IMR-90 (cell line): Measurements from ENCODE around the gene ABCA7. TPM values are rescaled to one million over a fixed set of nuclear protein-coding genes. Genes with fewer than 3 reads are reported as not detected.

Experiments
- ATAC-seq: fragments of 200-7000 bp; cut with Tn5 transposase; 2 replicates; pipeline ENCODE4 v1.9.1; 2020; ENCODE audit warnings: low read depth, mild to moderate bottlenecking, moderate library complexity
- BruUV-seq: library from RNA; stranded (reverse); fragments of 400-500 nt; replicated peaks from 2 replicates; lab custom pipeline; 2021; lab: Mats Ljungman, UMichigan
- CTCF ChIA-PET: fragments of 300-600 bp; formaldehyde crosslinking; extraction: SDS; loops from one replicate; lab custom pipeline; 2021; ENCODE audit warnings: antibody characterized with exemption; lab: Yijun Ruan, JAX
- POLR2A ChIA-PET: fragments of 300-600 bp; sonication (Branson Sonifier 250); formaldehyde crosslinking; loops from one replicate; lab custom pipeline; 2022; ENCODE audit warnings: antibody characterized with exemption; ENCODE audit not compliant: unreplicated experiment; lab: Charles Lee
- DNase-seq: peaks from one replicate; pipeline ENCODE4 v3.0.0; 2013
- H2AFZ ChIP-seq: replicated peaks from 2 replicates; pipeline ENCODE3; 2013; ENCODE audit warnings: low read length, mild to moderate bottlenecking; ENCODE audit not compliant: poor library complexity
- H2AK5ac ChIP-seq: 2 replicates; pipeline ENCODE4 v1.6.1; 2013; ENCODE audit warnings: low read depth, low read length, inconsistent platforms
- H2AK9ac ChIP-seq: replicated peaks from 2 replicates; pipeline ENCODE3; 2013; ENCODE audit warnings: mild to moderate bottlenecking, low read depth, low read length, moderate library complexity; ENCODE audit not compliant: poor library complexity
- H2BK120ac ChIP-seq: 2 replicates; pipeline ENCODE4 v1.6.1; 2013; ENCODE audit warnings: low read depth, low read length, inconsistent platforms
- H2BK15ac ChIP-seq: 3 replicates; pipeline ENCODE4 v1.6.1; 2013; ENCODE audit warnings: low read depth, low read length, inconsistent platforms
- H2BK20ac ChIP-seq: 2 replicates; pipeline ENCODE4 v1.6.1; 2013; ENCODE audit warnings: low read depth, mild to moderate bottlenecking, inconsistent platforms, low read length, moderate library complexity
- H2BK5ac ChIP-seq: 2 replicates; pipeline ENCODE4 v1.6.1; 2013; ENCODE audit warnings: mild to moderate bottlenecking, low read depth, low read length, inconsistent platforms; ENCODE audit not compliant: poor library complexity, severe bottlenecking
- H3K14ac ChIP-seq: replicated peaks from 2 replicates; pipeline ENCODE4 v1.6.1; 2013; ENCODE audit warnings: low read depth, low read length, inconsistent platforms
- H3K18ac ChIP-seq: 2 replicates; pipeline ENCODE4 v1.6.1; 2013; ENCODE audit warnings: low read depth, low read length, control low read depth
- H3K23ac ChIP-seq: 2 replicates; pipeline ENCODE4 v1.6.1; 2013; ENCODE audit warnings: low read depth, low read length, inconsistent platforms
- H3K27ac ChIP-seq: 2 replicates; pipeline ENCODE4 v1.5.1; 2013; ENCODE audit warnings: mild to moderate bottlenecking, control low read depth, low read length; ENCODE audit not compliant: insufficient read depth
- H3K27me3 ChIP-seq: 2 replicates; pipeline ENCODE4 v1.6.1; 2013; ENCODE audit warnings: low read length; ENCODE audit not compliant: control insufficient read depth, insufficient read depth
- H3K36me3 ChIP-seq: 2 replicates; pipeline ENCODE4 v1.6.1; 2013; ENCODE audit warnings: low read length, mixed read lengths; ENCODE audit not compliant: control insufficient read depth, insufficient read depth
- H3K4ac ChIP-seq: 2 replicates; pipeline ENCODE4 v1.6.1; 2013; ENCODE audit warnings: low read depth, low read length, inconsistent platforms
- H3K4me1 ChIP-seq: 2 replicates; pipeline ENCODE4 v1.6.1; 2013; ENCODE audit warnings: low read length, mixed read lengths; ENCODE audit not compliant: control insufficient read depth, insufficient read depth
- H3K4me2 ChIP-seq: 2 replicates; pipeline ENCODE4 v1.6.1; 2013; ENCODE audit warnings: low read depth, mild to moderate bottlenecking, control low read depth, low read length, moderate library complexity
- H3K4me3 ChIP-seq: 2 replicates; pipeline ENCODE4 v1.5.1; 2013; ENCODE audit warnings: low read depth, mild to moderate bottlenecking, control low read depth, low read length, moderate library complexity; ENCODE audit not compliant: insufficient read depth
- H3K56ac ChIP-seq: 2 replicates; pipeline ENCODE4 v1.6.1; 2013; ENCODE audit warnings: low read length, inconsistent platforms; ENCODE audit not compliant: insufficient read depth; ENCODE audit errors: extremely low read depth
- H3K79me1 ChIP-seq, 2 experiments: 2 replicates each; pipeline ENCODE4 v1.6.1; 2013; ENCODE audit warnings: low read length in 2 of 2, inconsistent platforms in 1 of 2, low read depth in 1 of 2
- H3K9ac ChIP-seq: 2 replicates; pipeline ENCODE4 v1.6.1; 2013; ENCODE audit warnings: low read depth, low read length, control low read depth
- H3K9me1 ChIP-seq: 2 replicates; pipeline ENCODE4 v1.6.1; 2013; ENCODE audit warnings: low read length, inconsistent platforms; ENCODE audit not compliant: insufficient read depth
- H3K9me3 ChIP-seq: 2 replicates; pipeline ENCODE4 v1.6.1; 2013; ENCODE audit warnings: low read length; ENCODE audit not compliant: control insufficient read depth, insufficient read depth
- H4K20me1 ChIP-seq: 2 replicates; pipeline ENCODE4 v1.6.1; 2013; ENCODE audit warnings: low read length, inconsistent platforms; ENCODE audit not compliant: insufficient read depth
- H4K5ac ChIP-seq: 2 replicates; pipeline ENCODE4 v1.6.1; 2013; ENCODE audit warnings: mild to moderate bottlenecking, low read depth, low read length, control low read depth
- H4K8ac ChIP-seq, 2 experiments: 2 replicates each; pipeline ENCODE4 v1.6.1; 2013; ENCODE audit warnings: low read depth in 2 of 2, low read length in 2 of 2, control low read depth in 1 of 2, inconsistent platforms in 1 of 2
- H4K91ac ChIP-seq: 2 replicates; pipeline ENCODE4 v1.6.1; 2013; ENCODE audit warnings: low read depth, low read length, inconsistent platforms; ENCODE audit not compliant: insufficient read depth
- BHLHE40 ChIP-seq: fragments of 150-350 bp; IDR thresholded peaks from 2 replicates; pipeline ENCODE4 v1.6.1; 2016; ENCODE audit warnings: mild to moderate bottlenecking, low read depth, low read length
- CEBPB ChIP-seq: IDR thresholded peaks from 2 replicates; pipeline ENCODE4 v1.6.1; 2012; ENCODE audit warnings: low read depth, low read length, improper control_type of control experiment
- CHD1 ChIP-seq: IDR thresholded peaks from 2 replicates; pipeline ENCODE4 v1.6.1; 2012; ENCODE audit warnings: low read depth, low read length, improper control_type of control experiment
- ELK1 ChIP-seq: fragments of 150-350 bp; IDR thresholded peaks from 2 replicates; pipeline ENCODE4 v1.6.1; 2016; ENCODE audit warnings: low read depth, mild to moderate bottlenecking, low read length, moderate library complexity, borderline replicate concordance
- FOS ChIP-seq: fragments of 150-350 bp; IDR thresholded peaks from 2 replicates; pipeline ENCODE4 v1.6.1; 2016; ENCODE audit warnings: low read depth, low read length
- MAFK ChIP-seq: IDR thresholded peaks from 2 replicates; pipeline ENCODE4 v1.6.1; 2012; ENCODE audit warnings: low read depth, low read length, improper control_type of control experiment
- MAZ ChIP-seq: IDR thresholded peaks from 2 replicates; pipeline ENCODE4 v1.6.1; 2012; ENCODE audit warnings: low read depth, mild to moderate bottlenecking, low read length, improper control_type of control experiment, moderate library complexity, borderline replicate concordance
- MXI1 ChIP-seq: IDR thresholded peaks from 2 replicates; pipeline ENCODE4 v1.6.1; 2012; ENCODE audit warnings: low read depth, mild to moderate bottlenecking, low read length, moderate library complexity, borderline replicate concordance
- NFE2L2 ChIP-seq: fragments of 150-350 bp; IDR thresholded peaks from 2 replicates; pipeline ENCODE4 v1.6.1; 2016; ENCODE audit warnings: low read depth, mild to moderate bottlenecking, low read length
- POLR2A ChIP-seq: IDR thresholded peaks from 2 replicates; pipeline ENCODE4 v1.6.1; 2012; ENCODE audit warnings: mild to moderate bottlenecking, low read depth, low read length
- RAD21 ChIP-seq: IDR thresholded peaks from 2 replicates; pipeline ENCODE4 v1.6.1; 2012; ENCODE audit warnings: low read length, improper control_type of control experiment
- RCOR1 ChIP-seq: IDR thresholded peaks from 2 replicates; pipeline ENCODE4 v1.6.1; 2012; ENCODE audit warnings: mild to moderate bottlenecking, low read length, improper control_type of control experiment; ENCODE audit not compliant: insufficient replicate concordance
- RFX5 ChIP-seq: IDR thresholded peaks from 2 replicates; pipeline ENCODE4 v1.8.0; 2012; ENCODE audit warnings: low read depth, mild to moderate bottlenecking, low read length, moderate library complexity
- SMC3 ChIP-seq: fragments of 150-350 bp; IDR thresholded peaks from 2 replicates; pipeline ENCODE4 v1.6.1; 2016; ENCODE audit warnings: low read depth, mild to moderate bottlenecking, antibody characterized with exemption, low read length, moderate library complexity
- USF2 ChIP-seq: fragments of 150-350 bp; IDR thresholded peaks from 2 replicates; pipeline ENCODE4 v1.6.1; 2017; ENCODE audit warnings: mild to moderate bottlenecking, antibody characterized with exemption, low read length, low read depth
- WGBS, 2 experiments: methylation state at CpG; one replicate each; pipeline versions ENCODE4 v1.1.5 to v1.1.7; 2013; ENCODE audit warnings: missing lambda C conversion rate in 2 of 2; ENCODE audit not compliant: insufficient read length in 1 of 2; ENCODE audit errors: extremely low coverage in 2 of 2; 5-methylcytosine and 5-hydroxymethylcytosine counted together
- dilution Hi-C: fragments of 300-500 bp; cut with HindIII; formaldehyde crosslinking; loops from one replicate; pipeline ENCODE4 v1.14.3; 2018; ENCODE audit warnings: low sequenced_read_pairs; ENCODE audit not compliant: unreplicated experiment
- in situ Hi-C: fragments of 300-500 bp; cut with MboI; formaldehyde crosslinking; loops from 3 replicates; pipeline ENCODE4 v1.14.3; 2019; ENCODE audit warnings: low sequenced_read_pairs, inconsistent platforms, mixed read lengths
- intact Hi-C: fragments of 100-400 bp; cut with micrococcal nuclease; formaldehyde crosslinking; loops from 2 replicates; pipeline ENCODE4 v1.10.0; 2022
- polyA plus RNA-seq, 3 experiments: library from polyadenylated mRNA; depleted of rRNA; stranded (reverse); fragments of >200 nt; gene quantifications; 2 replicates each; pipeline ENCODE4 v1.2.3, GENCODE V29; 2012; ENCODE audit warnings: low replicate concordance in 1 of 3
- total RNA-seq: library from RNA; depleted of rRNA; stranded (reverse); fragments of >200 nt; gene quantifications from 2 replicates; pipeline ENCODE4 v1.2.3, GENCODE V29; 2012

Gene ABCA7
- total and polyA plus RNA-seq, 2 of the 4 experiments (the other 2 are of a cell fraction) = 0.36 to 3.3 TPM

GRCh38 chr19:1060689-1061088, 20.8 kb downstream of the ABCA7 start:
- Histone ChIP-seq H2BK5ac (no peak overlapping the region), H3K4me3 (no peak overlapping the region), H3K9me1 (no peaks in the 10 kb centered on the region), H3K56ac (no peak overlapping the region), H4K91ac (no peak overlapping the region), H3K79me1 (no peaks in the 10 kb centered on the region), H4K8ac (no peak overlapping the region), H2AK5ac (no peak overlapping the region), H4K5ac (no peak overlapping the region), H2BK15ac (no peak overlapping the region), H3K27me3 (no peaks in the 10 kb centered on the region), H2AFZ (no peak overlapping the region), H2BK120ac (no peak overlapping the region), H2BK20ac (no peak overlapping the region), H3K4ac (no peak overlapping the region), H3K27ac (no peak overlapping the region), H2AK9ac (no peak overlapping the region), H3K4me1 (no peaks in the 10 kb centered on the region), H3K9ac (no peak overlapping the region), H3K14ac (no peak overlapping the region), H3K18ac (no peak overlapping the region), H3K36me3 (peaks cover 1% of the 10 kb centered on the region; the same call in 1 of the 2 replicates), H4K20me1 (0 out of 2 replicates have a peak, but pooled peaks cover 6% of the 10 kb centered on the region), H3K23ac (no peak overlapping the region), H3K9me3 (peaks cover 33% of the 10 kb centered on the region), H3K4me2 (no peak overlapping the region)
- ChIA-PET CTCF (interaction anchor here (0.6 kb wide), 1 partner anchor 88 kb away, joined by 3 read pairs; no protein-coding TSS in a partner anchor), POLR2A (interaction anchor here (0.6 kb wide), 1 partner anchor 17 kb away, joined by 3 read pairs; no protein-coding TSS in a partner anchor)
- in situ Hi-C loops = no loop called here
- no peak for TF ChIP-seq BHLHE40
- no peak for TF ChIP-seq CEBPB
- TF ChIP-seq RFX5 = no peak
- TF ChIP-seq USF2 = no peak
- no peak for TF ChIP-seq MAFK
- no peak for TF ChIP-seq MAZ
- no peak for TF ChIP-seq ELK1
- no peak for TF ChIP-seq MXI1
- TF ChIP-seq FOS = no peak
- TF ChIP-seq SMC3 = no peak
- no peak for TF ChIP-seq RAD21
- no peak for TF ChIP-seq NFE2L2
- no peak for TF ChIP-seq RCOR1
- TF ChIP-seq POLR2A = no peak
- no peak for TF ChIP-seq CHD1
- intact Hi-C loops = no loop called here
- dilution Hi-C loops = no loop called here
- WGBS, 2 experiments = 80% methylated on average over 1 of the region's 5 CpGs; no CpG with 5 or more reads in 1 of the 2 experiments
- ATAC-seq (no peak), DNase-seq (no peak)
- no TSS peak for BruUV-seq
